Astrocyte (in vitro differentiated cells and primary cell): Measurements from ENCODE around the gene OSTM1. TPM values are rescaled to one million over a fixed set of nuclear protein-coding genes. Genes with fewer than 3 reads are reported as not detected.

ENCODE experiments used
- DNase-seq: peaks from one replicate; pipeline ENCODE4 v3.0.0-alpha.2; 2010; ENCODE audit warnings: low read depth
- FAIRE-seq: peaks from 2 replicates; lab custom pipeline; 2011; peaks lifted over from hg19 to GRCh38; lab: Jason Lieb, UNC
- H2AFZ ChIP-seq: 2 replicates; pipeline ENCODE4 v1.6.0; 2012; ENCODE audit warnings: low read depth, low read length, inconsistent platforms
- H3K27ac ChIP-seq: 2 replicates; pipeline ENCODE4 v1.5.1; 2011; ENCODE audit warnings: low read depth, low read length, inconsistent platforms
- H3K27me3 ChIP-seq: 2 replicates; pipeline ENCODE4 v1.6.0; 2011; ENCODE audit warnings: low read length, inconsistent platforms; ENCODE audit not compliant: insufficient read depth
- H3K36me3 ChIP-seq: 2 replicates; pipeline ENCODE4 v1.5.1; 2011; ENCODE audit warnings: low read length, inconsistent platforms; ENCODE audit not compliant: insufficient read depth
- H3K4me1 ChIP-seq: 2 replicates; pipeline ENCODE4 v1.5.1; 2011; ENCODE audit warnings: low read length, inconsistent platforms; ENCODE audit not compliant: insufficient read depth
- H3K4me2 ChIP-seq: 2 replicates; pipeline ENCODE4 v1.6.0; 2012; ENCODE audit warnings: low read length, inconsistent platforms
- H3K4me3 ChIP-seq: 2 replicates; pipeline ENCODE4 v1.5.1; 2011; ENCODE audit warnings: low read depth, mild to moderate bottlenecking, low read length, inconsistent platforms; ENCODE audit not compliant: insufficient read depth
- H3K79me2 ChIP-seq: 2 replicates; pipeline ENCODE4 v1.6.0; 2012; ENCODE audit warnings: mild to moderate bottlenecking, low read length, inconsistent platforms; ENCODE audit not compliant: insufficient read depth
- H3K9ac ChIP-seq: 2 replicates; pipeline ENCODE4 v1.6.0; 2012; ENCODE audit warnings: mild to moderate bottlenecking, low read length, inconsistent platforms
- H3K9me3 ChIP-seq: 2 replicates; pipeline ENCODE4 v1.5.1; 2012; ENCODE audit warnings: low read depth, mild to moderate bottlenecking, low read length, inconsistent platforms; ENCODE audit not compliant: insufficient read depth
- H4K20me1 ChIP-seq: 2 replicates; pipeline ENCODE4 v1.6.0; 2012; ENCODE audit warnings: low read length, inconsistent platforms; ENCODE audit not compliant: insufficient read depth
- H3K27ac Mint-ChIP-seq: one replicate; pipeline ENCODE4 v1.8.0; 2021; ENCODE audit warnings: mild to moderate bottlenecking, mixed read lengths; ENCODE audit not compliant: unreplicated experiment
- H3K27me3 Mint-ChIP-seq: one replicate; pipeline ENCODE4 v1.8.0; 2021; ENCODE audit warnings: low read depth, mixed read lengths; ENCODE audit not compliant: unreplicated experiment
- H3K36me3 Mint-ChIP-seq: one replicate; pipeline ENCODE4 v1.8.0; 2021; ENCODE audit warnings: low read depth, mixed read lengths; ENCODE audit not compliant: unreplicated experiment
- H3K4me1 Mint-ChIP-seq: one replicate; pipeline ENCODE4 v1.8.0; 2021; ENCODE audit warnings: low read depth, mixed read lengths; ENCODE audit not compliant: unreplicated experiment
- H3K4me3 Mint-ChIP-seq: one replicate; pipeline ENCODE4 v1.8.0; 2021; ENCODE audit warnings: mild to moderate bottlenecking, moderate library complexity, mixed read lengths; ENCODE audit not compliant: unreplicated experiment
- H3K9me3 Mint-ChIP-seq: one replicate; pipeline ENCODE4 v1.8.0; 2021; ENCODE audit warnings: mild to moderate bottlenecking, mixed read lengths; ENCODE audit not compliant: unreplicated experiment
- CTCF ChIP-seq: IDR thresholded peaks from 2 replicates; pipeline ENCODE4 v1.5.1; 2011; ENCODE audit warnings: low read depth, mild to moderate bottlenecking, inconsistent platforms, low read length, moderate library complexity; ENCODE audit not compliant: insufficient read depth
- EZH2 ChIP-seq: IDR thresholded peaks from 2 replicates; pipeline ENCODE4 v1.6.1; 2012; ENCODE audit warnings: mild to moderate bottlenecking, low read length, inconsistent platforms; ENCODE audit not compliant: insufficient read depth
- total RNA-seq: library from RNA; stranded (reverse); gene quantifications from 2 replicates; pipeline ENCODE4 v1.2.1, GENCODE V29; 2021

Gene OSTM1
- total RNA-seq, 1 donor from 2014 or later = 58.3 TPM

- no peaks in the 10 kb centered on the region for H3K79me2 ChIP-seq
- no peaks in the 10 kb centered on the region for H3K9me3 ChIP-seq
- peaks cover 10% of the 10 kb centered on the region for H3K27me3 Mint-ChIP-seq
- H3K4me1 ChIP-seq = no peaks in the 10 kb centered on the region
- DNase-seq = no peak
- no peak overlapping the region for H3K4me3 ChIP-seq
- H3K4me1 Mint-ChIP-seq = peaks cover 7% of the 10 kb centered on the region
- H4K20me1 ChIP-seq = no peaks in the 10 kb centered on the region
- TF ChIP-seq CTCF (no peak), EZH2 (no peak)
- no peak overlapping the region for H3K4me2 ChIP-seq
- no peak overlapping the region for H3K9ac ChIP-seq
- H3K27ac ChIP-seq = no peak overlapping the region
- H3K9me3 Mint-ChIP-seq = no peaks in the 10 kb centered on the region
- peaks cover 6% of the 10 kb centered on the region for H3K27me3 ChIP-seq
- no peaks in the 10 kb centered on the region for H3K36me3 ChIP-seq
- H3K36me3 Mint-ChIP-seq = no peaks in the 10 kb centered on the region
- H2AFZ ChIP-seq = no peak overlapping the region
- FAIRE-seq = no peak
- H3K27ac Mint-ChIP-seq = no peak overlapping the region
- H3K4me3 Mint-ChIP-seq = no peak overlapping the region
Measured at GRCh38 chr6:108102965-108103364, 28.4 kb upstream of the OSTM1 start.

- Mint-ChIP-seq H3K27me3 (peaks cover 7% of the 10 kb centered on the region), H3K4me1 (no peaks in the 10 kb centered on the region), H3K27ac (no peak overlapping the region), H3K36me3 (no peaks in the 10 kb centered on the region), H3K4me3 (no peak overlapping the region), H3K9me3 (no peaks in the 10 kb centered on the region)
- TF ChIP-seq EZH2 (no peak), CTCF (no peak)
- no peaks in the 10 kb centered on the region for H4K20me1 ChIP-seq
- no peak for DNase-seq
- H3K9ac ChIP-seq = no peak overlapping the region
- peaks cover 6% of the 10 kb centered on the region for H3K27me3 ChIP-seq
- no peak overlapping the region for H2AFZ ChIP-seq
- no peak overlapping the region for H3K4me2 ChIP-seq
- H3K79me2 ChIP-seq = no peaks in the 10 kb centered on the region
- H3K36me3 ChIP-seq = no peaks in the 10 kb centered on the region
- no peak overlapping the region for H3K4me3 ChIP-seq
- no peaks in the 10 kb centered on the region for H3K9me3 ChIP-seq
- FAIRE-seq = no peak
- no peak overlapping the region for H3K27ac ChIP-seq
- H3K4me1 ChIP-seq = no peaks in the 10 kb centered on the region
Measured at GRCh38 chr6:108100003-108100402, 25.5 kb upstream of the OSTM1 start.

- Histone ChIP-seq H3K9ac (no peak overlapping the region), H3K36me3 (no peaks in the 10 kb centered on the region), H3K4me3 (no peak overlapping the region), H3K79me2 (no peaks in the 10 kb centered on the region), H3K27ac (no peak overlapping the region), H3K4me1 (no peaks in the 10 kb centered on the region), H3K9me3 (no peaks in the 10 kb centered on the region), H3K27me3 (peaks cover 6% of the 10 kb centered on the region), H4K20me1 (no peaks in the 10 kb centered on the region), H3K4me2 (no peak overlapping the region), H2AFZ (no peak overlapping the region)
- H3K4me3 Mint-ChIP-seq = no peak overlapping the region
- DNase-seq (peak; percentile 19), FAIRE-seq (peak; percentile 85)
- H3K27ac Mint-ChIP-seq = no peak overlapping the region
- H3K36me3 Mint-ChIP-seq = no peaks in the 10 kb centered on the region
- no peaks in the 10 kb centered on the region for H3K4me1 Mint-ChIP-seq
- no peaks in the 10 kb centered on the region for H3K9me3 Mint-ChIP-seq
- H3K27me3 Mint-ChIP-seq = peaks cover 7% of the 10 kb centered on the region
- no peak for TF ChIP-seq CTCF
- no peak for TF ChIP-seq EZH2
Measured at GRCh38 chr6:108097882-108098281, 23.3 kb upstream of the OSTM1 start.
